Upper lobe of left lung (tissue), 4 donors: ENCODE results near the gene MUC5B.

Experiments
- CTCF ChIP-seq, 6 experiments: fragments of 450-650 bp in 4 of 6; fragments of 200-600 bp in 2 of 6; sonication (generic) in 2 of 6; IDR thresholded peaks; one replicate each; pipeline ENCODE4 v1.5.1; 2016 to 2019; ENCODE audit warnings: antibody characterized with exemption in 6 of 6
- POLR2A ChIP-seq, 4 donors: fragments of 450-650 bp; IDR thresholded peaks; one replicate each; pipeline ENCODE4 v1.5.1; 2016 to 2017; ENCODE audit warnings: antibody characterized with exemption in 4 of 4, mild to moderate bottlenecking in 2 of 4

DNA sequence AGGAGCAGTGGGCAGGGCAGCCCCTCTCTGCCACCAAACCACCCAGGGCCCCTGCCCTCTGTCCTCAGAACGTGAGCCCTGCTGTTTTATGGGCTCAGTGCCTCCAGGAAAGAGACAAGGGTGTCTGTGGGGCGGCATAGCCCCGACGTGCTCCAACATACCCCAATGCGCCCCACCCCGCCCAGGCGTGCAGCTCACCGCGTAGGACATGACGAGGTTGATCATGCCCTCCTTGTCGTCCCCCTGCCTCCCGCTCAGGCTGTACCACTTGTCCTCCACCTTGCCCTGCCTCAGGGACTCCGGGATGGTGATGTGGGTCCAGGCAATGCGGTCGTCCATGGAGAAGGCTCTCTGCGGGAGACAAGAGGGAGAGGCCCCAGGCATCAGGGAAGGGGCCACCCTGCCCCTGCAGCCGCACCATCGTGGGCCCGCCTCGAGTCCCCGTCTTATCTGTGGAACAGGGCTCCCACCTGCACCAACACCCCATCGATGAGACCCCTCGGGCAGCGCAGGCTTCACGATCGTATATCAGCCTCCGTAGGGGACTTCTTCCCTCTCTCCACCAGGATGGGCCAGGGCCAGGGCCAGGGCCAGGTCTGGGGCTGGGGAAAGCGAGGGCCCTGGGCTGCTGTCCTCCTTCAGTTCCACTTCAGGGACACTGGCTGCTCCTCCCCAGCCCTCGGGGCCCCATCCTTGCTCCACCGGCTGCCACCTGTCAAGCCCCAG, 65.7 kb downstream of the MUC5B start:
- TF ChIP-seq POLR2A (IDR thresholded peaks at IDR 0.05) = no peak
- no peak for TF ChIP-seq CTCF (IDR thresholded peaks at IDR 0.05)
